IPS-15b (cell line): Measurements from ENCODE around the gene ABLIM1.

Source experiments
- H3K27me3 ChIP-seq: one replicate; pipeline ENCODE4 v1.6.1; 2013; ENCODE audit warnings: low read length; ENCODE audit not compliant: control insufficient read depth, insufficient read depth
- H3K36me3 ChIP-seq: one replicate; pipeline ENCODE4 v1.6.1; 2013; ENCODE audit warnings: low read length; ENCODE audit not compliant: control insufficient read depth, insufficient read depth
- H3K4me1 ChIP-seq: one replicate; pipeline ENCODE4 v1.6.1; 2013; ENCODE audit warnings: mild to moderate bottlenecking, low read length; ENCODE audit not compliant: control insufficient read depth, insufficient read depth
- H3K4me3 ChIP-seq: one replicate; pipeline ENCODE4 v1.5.1; 2013; ENCODE audit warnings: low read depth, low read length
- H3K9ac ChIP-seq: one replicate; pipeline ENCODE4 v1.6.1; 2013; ENCODE audit warnings: low read depth, mild to moderate bottlenecking, low read length
- H3K9me3 ChIP-seq: one replicate; pipeline ENCODE4 v1.6.1; 2013; ENCODE audit warnings: mild to moderate bottlenecking, low read length; ENCODE audit not compliant: control insufficient read depth, insufficient read depth

The ABLIM1 gene

GRCh38 chr10:114418109-114418508 lies 240.0 kb downstream of the ABLIM1 start:
- no peaks in the 10 kb centered on the region for H3K36me3 ChIP-seq
- H3K9me3 ChIP-seq, result no peaks in the 10 kb centered on the region
- no peaks in the 10 kb centered on the region for H3K27me3 ChIP-seq
- H3K4me3 ChIP-seq, result no peak overlapping the region
- no peak overlapping the region for H3K9ac ChIP-seq
- no peaks in the 10 kb centered on the region for H3K4me1 ChIP-seq

GRCh38 chr10:114412907-114413797 lies 244.9 kb downstream of the ABLIM1 start:
- peaks cover 2% of the 10 kb centered on the region for H3K27me3 ChIP-seq
- no peaks in the 10 kb centered on the region for H3K36me3 ChIP-seq
- H3K9me3 ChIP-seq, result no peaks in the 10 kb centered on the region
- no peak overlapping the region for H3K4me3 ChIP-seq
- no peak overlapping the region for H3K9ac ChIP-seq
- H3K4me1 ChIP-seq, result peaks cover 14% of the 10 kb centered on the region

GRCh38 chr10:114408968-114409444 lies 249.1 kb downstream of the ABLIM1 start:
- Histone ChIP-seq H3K4me3 (no peak overlapping the region), H3K27me3 (peaks cover 25% of the 10 kb centered on the region), H3K36me3 (no peaks in the 10 kb centered on the region), H3K9ac (no peak overlapping the region), H3K4me1 (peaks cover 14% of the 10 kb centered on the region), H3K9me3 (no peaks in the 10 kb centered on the region)

- Histone ChIP-seq H3K9ac (no peak overlapping the region), H3K36me3 (no peaks in the 10 kb centered on the region), H3K4me3 (no peak overlapping the region), H3K4me1 (peaks cover 14% of the 10 kb centered on the region), H3K27me3 (peaks cover 25% of the 10 kb centered on the region), H3K9me3 (no peaks in the 10 kb centered on the region)
Observed at GRCh38 chr10:114408112-114408967, 249.7 kb downstream of the ABLIM1 start.

DNA sequence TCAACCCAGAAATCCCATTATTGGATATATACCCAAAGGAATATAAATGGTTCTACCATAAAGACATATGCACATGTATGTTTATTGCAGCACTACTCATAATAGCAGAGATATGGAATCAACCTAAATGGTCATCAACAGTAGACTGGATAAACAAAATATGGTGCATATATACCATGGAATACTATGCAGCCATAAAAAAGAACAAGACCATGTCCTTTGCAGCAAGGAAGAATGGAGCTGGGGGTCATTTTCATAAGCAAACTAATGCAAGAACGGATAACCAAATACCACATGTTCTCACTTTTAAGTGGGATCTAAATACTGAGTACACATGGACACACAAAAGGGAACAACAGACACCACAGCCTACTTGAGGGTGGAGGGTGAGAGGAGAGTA lies 251.6 kb downstream of the ABLIM1 start:
- no peaks in the 10 kb centered on the region for H3K36me3 ChIP-seq
- H3K9me3 ChIP-seq, result no peaks in the 10 kb centered on the region
- no peak overlapping the region for H3K4me3 ChIP-seq
- H3K9ac ChIP-seq, result no peak overlapping the region
- peaks cover 19% of the 10 kb centered on the region for H3K4me1 ChIP-seq
- peaks cover 38% of the 10 kb centered on the region for H3K27me3 ChIP-seq

DNA sequence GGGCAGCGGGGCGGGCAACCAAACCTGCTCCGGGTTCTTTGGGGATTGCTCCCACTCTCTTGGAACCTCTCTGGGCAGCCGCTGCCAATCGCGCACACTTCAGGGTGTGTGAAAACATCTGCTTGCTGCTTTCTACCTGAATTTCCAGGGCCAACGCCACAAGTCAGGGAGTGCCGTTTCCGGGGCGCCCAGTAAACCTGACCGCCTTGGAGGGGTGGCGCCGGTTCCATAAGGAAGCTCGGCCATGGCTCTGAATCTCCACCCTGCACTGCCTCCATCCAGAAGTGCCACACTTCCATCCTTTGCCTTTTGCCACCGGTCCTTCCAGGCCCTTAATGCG lies 253.1 kb downstream of the ABLIM1 start:
- peaks cover 19% of the 10 kb centered on the region for H3K4me1 ChIP-seq
- peak overlapping the region; percentile 54 for H3K9ac ChIP-seq
- peak overlapping the region; percentile 71 for H3K4me3 ChIP-seq
- H3K27me3 ChIP-seq, result peaks cover 41% of the 10 kb centered on the region
- no peaks in the 10 kb centered on the region for H3K9me3 ChIP-seq
- H3K36me3 ChIP-seq, result no peaks in the 10 kb centered on the region

- Histone ChIP-seq H3K9ac (peak within 1 kb of the TSS; percentile 54), H3K4me3 (peak within 1 kb of the TSS; percentile 71), H3K4me1 (peaks cover 14% of the 10 kb centered on the region), H3K27me3 (peaks cover 41% of the 10 kb centered on the region), H3K9me3 (no peaks in the 10 kb centered on the region), H3K36me3 (no peaks in the 10 kb centered on the region)
Observed at GRCh38 chr10:114404171-114405010, 253.7 kb downstream of the ABLIM1 start, which contains the start of gene AFAP1L2. Gene AFAP1L2, minus strand, starts transcription at chr10:114404502. Its CDS starts 47 bp downstream, at chr10:114404455.

DNA sequence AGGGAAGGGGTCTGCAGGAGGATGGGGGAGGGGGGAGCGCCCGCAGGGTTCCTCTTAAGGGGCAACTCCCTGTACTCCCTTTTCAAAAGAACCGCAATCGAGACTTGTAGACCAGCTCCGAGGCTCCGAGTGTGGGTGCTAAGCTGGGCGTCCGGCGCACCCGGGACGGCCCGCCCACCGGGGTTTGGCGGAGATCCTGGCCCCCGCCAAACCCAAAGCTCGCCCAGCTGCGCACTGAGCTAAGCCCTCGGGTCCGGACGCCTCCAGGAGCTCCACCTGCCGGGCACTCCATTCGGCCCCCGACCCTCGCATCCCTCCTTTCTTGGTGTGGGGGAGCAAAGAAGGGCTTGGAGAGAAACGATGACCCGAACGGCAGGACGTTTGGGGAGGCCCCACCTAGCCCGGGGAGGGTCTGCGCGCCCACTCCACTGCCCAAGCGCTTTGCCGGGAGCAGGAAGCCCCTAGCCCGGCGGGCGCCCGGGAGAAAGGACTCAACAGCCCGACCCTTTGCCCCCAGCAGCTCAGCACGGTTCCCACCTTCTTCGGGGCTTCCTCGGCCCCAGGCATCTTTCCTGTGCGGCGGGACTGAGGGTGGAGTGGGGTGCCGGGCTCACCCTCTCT lies 254.4 kb downstream of the ABLIM1 start:
- peaks cover 41% of the 10 kb centered on the region for H3K27me3 ChIP-seq

DNA sequence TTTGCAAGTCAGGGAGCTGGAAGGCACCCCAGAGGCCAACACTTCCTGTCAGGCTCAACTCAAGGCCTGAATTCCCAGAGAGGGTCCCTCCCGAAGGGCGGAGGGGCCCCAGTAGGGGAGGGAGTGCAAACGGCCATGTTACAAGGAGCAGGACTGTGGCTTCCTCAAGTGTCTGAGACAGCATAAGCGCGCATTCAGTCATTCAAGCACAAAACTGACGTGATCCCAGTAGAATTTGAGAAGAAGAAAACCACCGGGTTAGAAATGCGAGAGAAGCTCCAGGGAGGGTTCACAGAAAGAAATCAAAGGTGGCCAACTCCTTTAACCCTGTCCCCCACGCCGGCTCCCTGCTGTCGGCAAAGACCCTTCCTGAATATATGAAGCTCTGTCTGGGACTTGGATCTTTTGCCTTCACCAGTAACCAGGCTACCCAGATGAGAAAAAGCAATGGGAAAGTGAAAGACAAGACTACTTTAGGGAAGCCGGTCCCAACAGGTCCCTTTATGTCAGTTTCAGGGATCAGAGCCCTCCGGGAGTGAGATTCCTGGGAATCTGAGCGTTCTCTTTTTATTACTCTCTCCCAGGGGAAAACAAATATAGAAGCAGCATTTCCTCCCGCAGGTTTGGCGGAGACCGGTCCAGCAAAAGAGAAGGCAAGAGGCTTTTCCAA lies 255.1 kb downstream of the ABLIM1 start:
- Histone ChIP-seq H3K36me3 (no peaks in the 10 kb centered on the region), H3K9me3 (no peaks in the 10 kb centered on the region), H3K27me3 (peaks cover 37% of the 10 kb centered on the region), H3K4me1 (peaks cover 5% of the 10 kb centered on the region), H3K4me3 (peak overlapping the region; percentile 71), H3K9ac (peak overlapping the region; percentile 47)

More for the DNA sequence above, 254.4 kb downstream of the ABLIM1 start:
- Histone ChIP-seq H3K9me3 (no peaks in the 10 kb centered on the region), H3K4me3 (peak overlapping the region; percentile 71), H3K4me1 (peaks cover 8% of the 10 kb centered on the region), H3K9ac (peak overlapping the region; percentile 47), H3K36me3 (no peaks in the 10 kb centered on the region)

- H3K9me3 ChIP-seq, result no peaks in the 10 kb centered on the region
- no peaks in the 10 kb centered on the region for H3K36me3 ChIP-seq
- H3K9ac ChIP-seq, result no peak overlapping the region
- H3K27me3 ChIP-seq, result peaks cover 32% of the 10 kb centered on the region
- peak overlapping the region; percentile 71 for H3K4me3 ChIP-seq
- peaks cover 5% of the 10 kb centered on the region for H3K4me1 ChIP-seq
Observed at GRCh38 chr10:114402233-114402632, 255.8 kb downstream of the ABLIM1 start.
